Lower leg skin (tissue), 3 donors: Measurements from ENCODE around the gene PLEK2.

Source experiments
- CTCF ChIP-seq, 3 donors: fragments of 450-650 bp; IDR thresholded peaks; one replicate each; pipeline ENCODE4 v1.5.1; 2016; ENCODE audit warnings: antibody characterized with exemption in 3 of 3, mild to moderate bottlenecking in 3 of 3, moderate library complexity in 2 of 3
- POLR2A ChIP-seq, 2 donors: fragments of 450-650 bp; IDR thresholded peaks; one replicate each; pipeline ENCODE4 v1.6.1; 2016 to 2017; ENCODE audit warnings: antibody characterized with exemption in 2 of 2, mild to moderate bottlenecking in 1 of 2, moderate library complexity in 1 of 2

GRCh38 chr14:67441256-67441655, 29.3 kb upstream of the PLEK2 start:
- TF ChIP-seq POLR2A (IDR thresholded peaks at IDR 0.05) (no peak), CTCF (IDR thresholded peaks at IDR 0.05) (no peak)
